GM12878 (cell line): ENCODE measurements around the gene SPCS2. TPM values are rescaled to one million over a fixed set of nuclear protein-coding genes. Genes with fewer than 3 reads are reported as not detected.

ENCODE experiments used
- ATF3 ChIP-seq: IDR thresholded peaks from 2 replicates; pipeline ENCODE4 v1.6.1; 2011; ENCODE audit warnings: low read depth, mild to moderate bottlenecking, low read length, moderate library complexity, borderline replicate concordance; ENCODE audit errors: extremely low read depth
- ATF7 ChIP-seq: fragments of 450-650 bp; IDR thresholded peaks from 2 replicates; pipeline ENCODE4 v1.6.1; 2016; ENCODE audit warnings: low read depth, mild to moderate bottlenecking
- BACH1 ChIP-seq: fragments of 450-650 bp; IDR thresholded peaks from 2 replicates; pipeline ENCODE4 v1.6.1; 2017; ENCODE audit warnings: mild to moderate bottlenecking, borderline replicate concordance
- BCL3 ChIP-seq: IDR thresholded peaks from 2 replicates; pipeline ENCODE4 v1.6.1; 2011; ENCODE audit warnings: borderline replicate concordance, low read depth, mild to moderate bottlenecking, moderate library complexity, low read length; ENCODE audit not compliant: insufficient read depth, poor library complexity, severe bottlenecking
- BRCA1 ChIP-seq: IDR thresholded peaks from 2 replicates; pipeline ENCODE4 v1.6.1; 2011; ENCODE audit warnings: low read depth, low read length, improper control_type of control experiment
- EGR1 ChIP-seq, 2 experiments: IDR thresholded peaks; 1 replicate in 1 of 2; 2 replicates in 1 of 2; pipeline ENCODE4 v1.6.1; 2011 to 2012; ENCODE audit warnings: low read depth in 2 of 2, low read length in 2 of 2, borderline replicate concordance in 1 of 2, mild to moderate bottlenecking in 1 of 2, moderate library complexity in 1 of 2
- EP300 ChIP-seq, 2 experiments: fragments of 150-350 bp in 1 of 2; IDR thresholded peaks; 2 replicates each; pipeline ENCODE4 v1.6.1; 2011 to 2012; ENCODE audit warnings: low read depth in 2 of 2, low read length in 2 of 2, borderline replicate concordance in 1 of 2, improper control_type of control experiment in 1 of 2, inconsistent platforms in 1 of 2; ENCODE audit not compliant: control insufficient read depth in 1 of 2
- FOS ChIP-seq: IDR thresholded peaks from 3 replicates; pipeline ENCODE4 v1.6.1; 2011; ENCODE audit warnings: borderline replicate concordance; ENCODE audit not compliant: insufficient read length; ENCODE audit errors: extremely low read depth
- IRF3 ChIP-seq: fragments of 450-650 bp; IDR thresholded peaks from 2 replicates; pipeline ENCODE4 v1.6.1; 2014; ENCODE audit warnings: mild to moderate bottlenecking
- IRF4 ChIP-seq: IDR thresholded peaks from 2 replicates; pipeline ENCODE4 v1.6.1; 2011; ENCODE audit warnings: low read depth, low read length
- MEF2A ChIP-seq: IDR thresholded peaks from 2 replicates; pipeline ENCODE4 v1.6.1; 2011; ENCODE audit warnings: low read depth, mild to moderate bottlenecking, low read length, moderate library complexity; ENCODE audit not compliant: insufficient read depth
- MEF2B ChIP-seq: fragments of 450-650 bp; IDR thresholded peaks from 2 replicates; pipeline ENCODE4 v1.6.1; 2018; ENCODE audit warnings: mild to moderate bottlenecking, moderate library complexity; ENCODE audit not compliant: partially characterized antibody, poor library complexity, severe bottlenecking
- MXI1 ChIP-seq: fragments of 150-350 bp; IDR thresholded peaks from 2 replicates; pipeline ENCODE4 v1.6.1; 2011; ENCODE audit warnings: low read depth, mild to moderate bottlenecking, inconsistent platforms, low read length, improper control_type of control experiment
- NR2C1 ChIP-seq: fragments of 450-650 bp; IDR thresholded peaks from 2 replicates; pipeline ENCODE4 v1.6.1; 2017; ENCODE audit warnings: antibody characterized with exemption, mild to moderate bottlenecking, moderate library complexity
- PAX5 ChIP-seq: IDR thresholded peaks from 2 replicates; pipeline ENCODE4 v1.6.1; 2011; ENCODE audit warnings: low read depth, low read length, borderline replicate concordance
- RAD21 ChIP-seq: IDR thresholded peaks from 2 replicates; pipeline ENCODE4 v1.6.1; 2011; ENCODE audit warnings: mild to moderate bottlenecking, low read depth, low read length, moderate library complexity; ENCODE audit not compliant: insufficient read depth
- RFX5 ChIP-seq: IDR thresholded peaks from 2 replicates; pipeline ENCODE4 v1.6.1; 2011; ENCODE audit warnings: low read depth, low read length, improper control_type of control experiment
- SMAD1 ChIP-seq: fragments of 450-650 bp; IDR thresholded peaks from 2 replicates; pipeline ENCODE4 v1.6.1; 2018; ENCODE audit warnings: mild to moderate bottlenecking, low read depth; ENCODE audit not compliant: partially characterized antibody
- SMAD5 ChIP-seq: IDR thresholded peaks from 2 replicates; pipeline ENCODE4 v1.6.1; 2016; ENCODE audit warnings: antibody characterized with exemption, low read depth
- SMC3 ChIP-seq: IDR thresholded peaks from 2 replicates; pipeline ENCODE4 v1.6.1; 2011; ENCODE audit warnings: low read length, improper control_type of control experiment, borderline replicate concordance
- SPI1 ChIP-seq: IDR thresholded peaks from 2 replicates; pipeline ENCODE4 v1.6.1; 2011; ENCODE audit warnings: low read depth, mild to moderate bottlenecking, low read length, moderate library complexity, borderline replicate concordance; ENCODE audit not compliant: insufficient read depth
- STAT3 ChIP-seq: IDR thresholded peaks from 2 replicates; pipeline ENCODE4 v1.6.1; 2011; ENCODE audit warnings: low read depth, low read length, improper control_type of control experiment
- TCF3 ChIP-seq: IDR thresholded peaks from 2 replicates; pipeline ENCODE4 v1.6.1; 2012; ENCODE audit warnings: low read depth, mild to moderate bottlenecking, low read length, borderline replicate concordance; ENCODE audit not compliant: insufficient read depth
- TCF7 ChIP-seq: IDR thresholded peaks from 2 replicates; pipeline ENCODE4 v1.6.1; 2014; ENCODE audit warnings: antibody characterized with exemption, borderline replicate concordance
- ZBTB33 ChIP-seq: fragments of 450-650 bp; IDR thresholded peaks from 2 replicates; pipeline ENCODE4 v1.6.1; 2017; ENCODE audit warnings: mild to moderate bottlenecking
- polyA plus RNA-seq, 11 experiments: library from polyadenylated mRNA; depleted of rRNA in 4 of 11; unstranded in 6 of 11; stranded (reverse) in 5 of 11; fragments of >200 nt; fragmentation: Nextera tagmentation in 4 of 11; fragmentation: Illumina TruSeq in 1 of 11; extraction: Ambion mirVana in 4 of 11; extraction: Trizol in 1 of 11; gene quantifications; 1 replicate in 1 of 11; 2 replicates in 10 of 11; pipeline versions ENCODE4 v1.2.1 to v1.2.3, GENCODE V29; 2011 to 2016; ENCODE audit warnings: inconsistent platforms in 2 of 11, missing spikeins in 2 of 11, low read depth in 1 of 11
- total RNA-seq, 4 experiments: library from RNA; depleted of rRNA in 3 of 4; stranded (reverse); fragments of >200 nt in 3 of 4; fragmentation: Illumina TruSeq in 1 of 4; extraction: Trizol in 1 of 4; gene quantifications; 2 replicates each; pipeline versions ENCODE4 v1.2.1 to v1.2.3, GENCODE V29; 2013 to 2021

Gene SPCS2
- total and polyA plus RNA-seq, 10 of the 15 experiments (the other 5 are each of a cell fraction or from before 2014, with no cell fraction given): 40.7 to 661 (median 192) TPM

GRCh38 chr11:74988541-74989259 lies 39.6 kb downstream of the SPCS2 start, which contains the start of gene NEU3 (continued):
- no peak for TF ChIP-seq IRF3
- TF ChIP-seq MEF2A: no peak
- TF ChIP-seq ATF3: no peak
- TF ChIP-seq BACH1: peak; percentile 51; the same call in 1 of the 2 replicates
- no peak for TF ChIP-seq NR2C1
- TF ChIP-seq TCF7: no peak
- no peak; a peak in 1 of 3 replicates for TF ChIP-seq EGR1 (IDR thresholded peaks at IDR 0.05; ENCODE audit: borderline replicate concordance in 1 of 2, low read depth in 2 of 2, low read length in 2 of 2)
- TF ChIP-seq SMC3: no peak
- no peak for TF ChIP-seq FOS
- no peak for TF ChIP-seq EP300 (IDR thresholded peaks at IDR 0.05; ENCODE audit: borderline replicate concordance in 1 of 2, control insufficient read depth in 1 of 2, low read depth in 2 of 2, low read length in 2 of 2)
- TF ChIP-seq RFX5: 0 out of 2 replicates have a peak, but pooled peaks have one; percentile 38
- TF ChIP-seq SMAD5: 0 out of 2 replicates have a peak, but pooled peaks have one; percentile 30
- TF ChIP-seq MXI1: peak; percentile 83
- TF ChIP-seq MEF2B: peak; percentile 24
- no peak for TF ChIP-seq BRCA1
- no peak for TF ChIP-seq IRF4
- no peak for TF ChIP-seq ZBTB33
- TF ChIP-seq ATF7: no peak
- TF ChIP-seq STAT3: no peak
- TF ChIP-seq BCL3: peak; percentile 86
- TF ChIP-seq RAD21: no peak
- TF ChIP-seq SPI1: no peak
- TF ChIP-seq TCF3: 0 out of 2 replicates have a peak, but pooled peaks have one; percentile 25
- no peak for TF ChIP-seq SMAD1
- peak; percentile 40; the same call in 1 of the 2 replicates for TF ChIP-seq PAX5
